Liver (tissue), 9 donors: ENCODE data around the gene ZCCHC14. TPM values are rescaled to one million over a fixed set of nuclear protein-coding genes. Genes with fewer than 3 reads are reported as not detected.

Experiments used
- DNase-seq: peaks from one replicate; pipeline ENCODE4 v3.0.0-alpha.2; 2017; ENCODE audit warnings: low spot score
- H3K27ac ChIP-seq, 2 donors: one replicate each; pipeline ENCODE4 v1.7.0; 2013; ENCODE audit warnings: inconsistent platforms in 2 of 2, low read length in 2 of 2, control low read depth in 1 of 2, low read depth in 1 of 2, mild to moderate bottlenecking in 1 of 2
- H3K27me3 ChIP-seq, 4 donors: one replicate each; pipeline versions ENCODE4 v1.6.1 to v1.7.0; 2013; ENCODE audit warnings: low read length in 3 of 4, inconsistent platforms in 1 of 4, mild to moderate bottlenecking in 1 of 4, moderate library complexity in 1 of 4; ENCODE audit not compliant: control insufficient read depth in 4 of 4, insufficient read depth in 4 of 4
- H3K36me3 ChIP-seq, 4 donors: one replicate each; pipeline versions ENCODE4 v1.6.1 to v1.7.0; 2013; ENCODE audit warnings: low read length in 3 of 4, mild to moderate bottlenecking in 3 of 4, low read depth in 1 of 4, moderate library complexity in 1 of 4; ENCODE audit not compliant: control insufficient read depth in 4 of 4, insufficient read depth in 3 of 4
- H3K4me1 ChIP-seq, 4 donors: one replicate each; pipeline versions ENCODE4 v1.6.1 to v1.7.0; 2013; ENCODE audit warnings: low read length in 3 of 4, mild to moderate bottlenecking in 3 of 4, moderate library complexity in 1 of 4; ENCODE audit not compliant: control insufficient read depth in 4 of 4, insufficient read depth in 4 of 4
- H3K4me3 ChIP-seq, 3 donors: one replicate each; pipeline versions ENCODE4 v1.6.1 to v1.7.0; 2013; ENCODE audit warnings: low read length in 3 of 3, control low read depth in 1 of 3, low read depth in 1 of 3, mild to moderate bottlenecking in 1 of 3
- H3K9ac ChIP-seq, 2 donors: one replicate each; pipeline ENCODE4 v1.7.0; 2013; ENCODE audit warnings: low read length in 2 of 2, mild to moderate bottlenecking in 2 of 2, moderate library complexity in 2 of 2, control low read depth in 1 of 2, low read depth in 1 of 2
- H3K9me3 ChIP-seq, 4 donors: one replicate each; pipeline versions ENCODE4 v1.6.1 to v1.7.0; 2013; ENCODE audit warnings: low read length in 3 of 4; ENCODE audit not compliant: control insufficient read depth in 4 of 4
- EGR1 ChIP-seq, 2 donors: IDR thresholded peaks; 2 replicates each; pipeline ENCODE4 v1.6.1; 2016 to 2018; ENCODE audit warnings: antibody characterized with exemption in 2 of 2, low read depth in 2 of 2
- FOXA1 ChIP-seq: IDR thresholded peaks from 2 replicates; pipeline ENCODE4 v1.6.1; 2016; ENCODE audit warnings: antibody characterized with exemption
- FOXA2 ChIP-seq: IDR thresholded peaks from 2 replicates; pipeline ENCODE4 v1.6.1; 2016; ENCODE audit warnings: antibody characterized with exemption
- GABPA ChIP-seq, 2 donors: IDR thresholded peaks in 1 of 2; conservative IDR thresholded peaks in 1 of 2; 2 replicates each; pipeline ENCODE4 v1.6.1; 2016; ENCODE audit warnings: antibody characterized with exemption in 2 of 2, mild to moderate bottlenecking in 1 of 2, moderate library complexity in 1 of 2
- HNF4A ChIP-seq, 2 donors: conservative IDR thresholded peaks; 2 replicates each; pipeline ENCODE4 v1.6.1; 2016; ENCODE audit warnings: antibody characterized with exemption in 2 of 2, mild to moderate bottlenecking in 2 of 2
- JUND ChIP-seq, 2 donors: IDR thresholded peaks; 2 replicates each; pipeline ENCODE4 v1.6.1; 2016; ENCODE audit warnings: antibody characterized with exemption in 2 of 2
- NR2F2 ChIP-seq: IDR thresholded peaks from 2 replicates; pipeline ENCODE4 v1.6.1; 2016; ENCODE audit warnings: antibody characterized with exemption
- RAD21 ChIP-seq, 2 donors: IDR thresholded peaks; 2 replicates each; pipeline ENCODE4 v1.6.1; 2016; ENCODE audit warnings: antibody characterized with exemption in 2 of 2, mild to moderate bottlenecking in 2 of 2
- RXRA ChIP-seq, 2 donors: IDR thresholded peaks; 2 replicates each; pipeline ENCODE4 v1.6.1; 2017 to 2018; ENCODE audit warnings: antibody characterized with exemption in 2 of 2, mild to moderate bottlenecking in 1 of 2
- SP1 ChIP-seq: IDR thresholded peaks from 2 replicates; pipeline ENCODE4 v1.6.1; 2018; ENCODE audit warnings: antibody characterized with exemption, mild to moderate bottlenecking
- TAF1 ChIP-seq: conservative IDR thresholded peaks from 2 replicates; pipeline ENCODE4 v1.6.1; 2016; ENCODE audit warnings: antibody characterized with exemption, mild to moderate bottlenecking
- YY1 ChIP-seq: IDR thresholded peaks from 2 replicates; pipeline ENCODE4 v1.6.1; 2016; ENCODE audit warnings: antibody characterized with exemption, mild to moderate bottlenecking
- WGBS: extraction: QIAGEN DNeasy Blood & Tissue Kit; methylation state at CpG from one replicate; pipeline ENCODE4 v1.1.7; 2013; 5-methylcytosine and 5-hydroxymethylcytosine counted together
- polyA plus RNA-seq, 2 donors: library from polyadenylated mRNA; stranded (reverse) in 1 of 2; unstranded in 1 of 2; fragments of 200-250 nt in 1 of 2; fragments of >200 nt in 1 of 2; fragmentation: Nextera tagmentation in 1 of 2; extraction: Ambion mirVana in 1 of 2; gene quantifications; one replicate each; pipeline versions ENCODE4 v1.2.1 to v1.2.3, GENCODE V29; 2013 to 2015
- total RNA-seq, 2 donors: library from RNA; depleted of rRNA; stranded (reverse); fragments of >200 nt; gene quantifications; one replicate each; pipeline ENCODE4 v1.2.3, GENCODE V29; 2014
- TF ChIP-seq, protein P1 (sequence below): IDR thresholded peaks from 2 replicates; pipeline ENCODE4 v1.6.1; 2016; ENCODE audit warnings: antibody characterized with exemption
- TF ChIP-seq, protein P2 (sequence below): IDR thresholded peaks from 2 replicates; pipeline ENCODE4 v1.6.1; 2016; ENCODE audit warnings: antibody characterized with exemption
- TF ChIP-seq, protein P3 (sequence below): fragments of 150-350 bp; IDR thresholded peaks from 2 replicates; pipeline ENCODE4 v1.5.1; 2017; ENCODE audit warnings: improper control_type of control experiment, low read depth, low read length; ENCODE audit not compliant: missing input control
- TF ChIP-seq, protein P4 (sequence below): IDR thresholded peaks from 2 replicates; pipeline ENCODE4 v1.6.1; 2016; ENCODE audit warnings: antibody characterized with exemption, mild to moderate bottlenecking
- TF ChIP-seq, protein P5 (sequence below): IDR thresholded peaks from 2 replicates; pipeline ENCODE4 v1.6.1; 2016; ENCODE audit warnings: antibody characterized with exemption
- donor health status: healthy.
- donor health status: healthy.
- donor health status: healthy.
- donor health status: healthy.
- donor health status: healthy.

ZCCHC14 gene
- total and polyA plus RNA-seq, 4 donors: 6.3 to 21.7 (median 8.0) TPM

DNA sequence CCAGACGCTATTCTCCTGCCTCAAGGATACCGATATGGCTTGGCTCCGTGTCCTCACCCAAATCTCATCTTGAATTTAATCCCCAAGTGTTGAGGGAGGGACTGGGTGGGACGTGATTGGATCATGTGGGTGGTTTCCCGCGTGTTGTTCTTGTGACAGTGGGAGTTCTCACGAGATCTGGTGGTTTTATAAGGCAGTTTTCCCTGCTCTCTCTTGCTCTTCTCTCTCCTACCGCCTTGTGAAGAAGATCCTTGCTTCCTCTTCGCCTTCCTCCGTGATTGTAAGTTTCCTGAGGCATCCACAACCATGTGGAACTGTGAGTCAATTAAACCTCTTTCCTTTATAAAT is 43.9 kb upstream of the ZCCHC14 start:
- Histone ChIP-seq H3K36me3 (no peaks in the 10 kb centered on the region), H3K27ac (peak overlapping the region; percentile 82 to 86), H3K27me3 (no peaks in the 10 kb centered on the region), H3K4me3 (peak overlapping the region; percentile 18 to 39 (median 37)), H3K9ac (peak overlapping the region in 1 of 2 donors; percentile 28), H3K9me3 (no peaks in the 10 kb centered on the region), H3K4me1 (peaks cover 6 to 47% (median 17%) of the 10 kb centered on the region in 4 donors)
- DNase-seq: no peak
- WGBS: 64% methylated on average over 10 of the region's 10 CpGs
- TF ChIP-seq NR2F2 (no peak), TAF1 (peak; percentile 42)
- TF ChIP-seq, protein P1, sequence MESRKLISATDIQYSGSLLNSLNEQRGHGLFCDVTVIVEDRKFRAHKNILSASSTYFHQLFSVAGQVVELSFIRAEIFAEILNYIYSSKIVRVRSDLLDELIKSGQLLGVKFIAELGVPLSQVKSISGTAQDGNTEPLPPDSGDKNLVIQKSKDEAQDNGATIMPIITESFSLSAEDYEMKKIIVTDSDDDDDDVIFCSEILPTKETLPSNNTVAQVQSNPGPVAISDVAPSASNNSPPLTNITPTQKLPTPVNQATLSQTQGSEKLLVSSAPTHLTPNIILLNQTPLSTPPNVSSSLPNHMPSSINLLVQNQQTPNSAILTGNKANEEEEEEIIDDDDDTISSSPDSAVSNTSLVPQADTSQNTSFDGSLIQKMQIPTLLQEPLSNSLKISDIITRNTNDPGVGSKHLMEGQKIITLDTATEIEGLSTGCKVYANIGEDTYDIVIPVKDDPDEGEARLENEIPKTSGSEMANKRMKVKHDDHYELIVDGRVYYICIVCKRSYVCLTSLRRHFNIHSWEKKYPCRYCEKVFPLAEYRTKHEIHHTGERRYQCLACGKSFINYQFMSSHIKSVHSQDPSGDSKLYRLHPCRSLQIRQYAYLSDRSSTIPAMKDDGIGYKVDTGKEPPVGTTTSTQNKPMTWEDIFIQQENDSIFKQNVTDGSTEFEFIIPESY: peak; percentile 76
- TF ChIP-seq, protein P2, sequence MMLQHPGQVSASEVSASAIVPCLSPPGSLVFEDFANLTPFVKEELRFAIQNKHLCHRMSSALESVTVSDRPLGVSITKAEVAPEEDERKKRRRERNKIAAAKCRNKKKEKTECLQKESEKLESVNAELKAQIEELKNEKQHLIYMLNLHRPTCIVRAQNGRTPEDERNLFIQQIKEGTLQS: no peak

DNA sequence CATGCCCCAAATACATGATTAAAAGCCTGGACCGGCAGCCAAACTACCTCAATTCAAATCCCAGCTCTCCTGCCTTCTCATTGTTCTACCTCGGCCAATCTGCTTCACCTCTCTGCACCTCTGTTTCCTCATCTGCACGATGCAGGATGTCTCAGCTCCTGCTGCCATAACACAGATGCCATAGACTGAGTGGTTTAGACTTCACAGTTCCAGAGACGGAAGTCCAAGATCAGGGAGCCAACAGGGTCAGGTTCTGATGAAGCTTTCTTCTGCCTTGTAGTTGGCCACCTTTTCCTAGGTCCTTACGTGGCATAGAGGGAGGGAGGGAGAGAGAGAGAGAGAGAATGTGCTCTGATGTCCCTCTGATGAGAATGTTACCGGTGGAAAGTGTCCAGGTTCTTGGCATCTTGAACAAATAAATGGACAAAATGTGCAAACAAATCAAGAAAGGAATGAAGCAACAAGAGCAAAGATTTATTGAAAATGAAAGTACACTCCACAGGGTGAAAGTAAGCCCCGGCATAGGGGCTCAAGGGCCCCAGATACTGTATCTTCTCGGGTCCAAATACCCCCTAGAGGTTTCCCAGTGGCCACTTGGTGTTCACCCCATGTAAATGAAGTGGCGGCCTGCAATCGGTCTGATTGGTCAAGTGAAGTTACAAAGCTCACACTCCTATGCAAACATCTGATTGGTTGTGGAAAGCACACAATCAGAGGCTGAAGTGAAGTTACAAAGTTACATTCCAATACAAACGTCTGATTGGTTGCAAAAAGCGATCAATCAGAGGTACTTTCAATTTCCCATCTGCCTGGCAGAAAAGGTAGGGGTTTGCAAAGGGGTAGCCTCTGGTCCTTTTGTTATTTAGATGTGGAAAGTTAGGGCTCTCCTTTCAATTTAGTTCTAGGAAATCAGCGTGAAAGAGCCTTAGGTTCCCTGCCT is 43.3 kb upstream of the ZCCHC14 start:
- H3K9ac ChIP-seq: peak overlapping the region; percentile 28 to 59
- H3K9me3 ChIP-seq: no peaks in the 10 kb centered on the region
- peak overlapping the region; percentile 82 to 86 for H3K27ac ChIP-seq
- peaks cover 5 to 47% (median 14%) of the 10 kb centered on the region in 4 donors for H3K4me1 ChIP-seq
- H3K4me3 ChIP-seq: peak overlapping the region; percentile 18 to 39 (median 37)
- TF ChIP-seq NR2F2 (no peak), EGR1 (IDR thresholded peaks at IDR 0.05; ENCODE audit: low read depth in 2 of 2) (peak in 1 of 2 donors; percentile 13), JUND (IDR thresholded peaks at IDR 0.05) (no peak), RAD21 (IDR thresholded peaks at IDR 0.05) (peak; percentile 15 to 31), FOXA1 (no peak), FOXA2 (peak; percentile 28), RXRA (IDR thresholded peaks at IDR 0.05) (peak; percentile 47 to 64), SP1 (peak; percentile 63), YY1 (peak; percentile 61), TAF1 (peak; percentile 36), GABPA (IDR thresholded peaks at IDR 0.05 in 1 of 2, conservative IDR thresholded peaks at IDR 0.05 in 1 of 2) (no peak), HNF4A (conservative IDR thresholded peaks at IDR 0.05) (peak; percentile 59 to 63)
- TF ChIP-seq, protein P3, sequence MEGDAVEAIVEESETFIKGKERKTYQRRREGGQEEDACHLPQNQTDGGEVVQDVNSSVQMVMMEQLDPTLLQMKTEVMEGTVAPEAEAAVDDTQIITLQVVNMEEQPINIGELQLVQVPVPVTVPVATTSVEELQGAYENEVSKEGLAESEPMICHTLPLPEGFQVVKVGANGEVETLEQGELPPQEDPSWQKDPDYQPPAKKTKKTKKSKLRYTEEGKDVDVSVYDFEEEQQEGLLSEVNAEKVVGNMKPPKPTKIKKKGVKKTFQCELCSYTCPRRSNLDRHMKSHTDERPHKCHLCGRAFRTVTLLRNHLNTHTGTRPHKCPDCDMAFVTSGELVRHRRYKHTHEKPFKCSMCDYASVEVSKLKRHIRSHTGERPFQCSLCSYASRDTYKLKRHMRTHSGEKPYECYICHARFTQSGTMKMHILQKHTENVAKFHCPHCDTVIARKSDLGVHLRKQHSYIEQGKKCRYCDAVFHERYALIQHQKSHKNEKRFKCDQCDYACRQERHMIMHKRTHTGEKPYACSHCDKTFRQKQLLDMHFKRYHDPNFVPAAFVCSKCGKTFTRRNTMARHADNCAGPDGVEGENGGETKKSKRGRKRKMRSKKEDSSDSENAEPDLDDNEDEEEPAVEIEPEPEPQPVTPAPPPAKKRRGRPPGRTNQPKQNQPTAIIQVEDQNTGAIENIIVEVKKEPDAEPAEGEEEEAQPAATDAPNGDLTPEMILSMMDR: no peak
- TF ChIP-seq, protein P1: no peak
- TF ChIP-seq, protein P4, sequence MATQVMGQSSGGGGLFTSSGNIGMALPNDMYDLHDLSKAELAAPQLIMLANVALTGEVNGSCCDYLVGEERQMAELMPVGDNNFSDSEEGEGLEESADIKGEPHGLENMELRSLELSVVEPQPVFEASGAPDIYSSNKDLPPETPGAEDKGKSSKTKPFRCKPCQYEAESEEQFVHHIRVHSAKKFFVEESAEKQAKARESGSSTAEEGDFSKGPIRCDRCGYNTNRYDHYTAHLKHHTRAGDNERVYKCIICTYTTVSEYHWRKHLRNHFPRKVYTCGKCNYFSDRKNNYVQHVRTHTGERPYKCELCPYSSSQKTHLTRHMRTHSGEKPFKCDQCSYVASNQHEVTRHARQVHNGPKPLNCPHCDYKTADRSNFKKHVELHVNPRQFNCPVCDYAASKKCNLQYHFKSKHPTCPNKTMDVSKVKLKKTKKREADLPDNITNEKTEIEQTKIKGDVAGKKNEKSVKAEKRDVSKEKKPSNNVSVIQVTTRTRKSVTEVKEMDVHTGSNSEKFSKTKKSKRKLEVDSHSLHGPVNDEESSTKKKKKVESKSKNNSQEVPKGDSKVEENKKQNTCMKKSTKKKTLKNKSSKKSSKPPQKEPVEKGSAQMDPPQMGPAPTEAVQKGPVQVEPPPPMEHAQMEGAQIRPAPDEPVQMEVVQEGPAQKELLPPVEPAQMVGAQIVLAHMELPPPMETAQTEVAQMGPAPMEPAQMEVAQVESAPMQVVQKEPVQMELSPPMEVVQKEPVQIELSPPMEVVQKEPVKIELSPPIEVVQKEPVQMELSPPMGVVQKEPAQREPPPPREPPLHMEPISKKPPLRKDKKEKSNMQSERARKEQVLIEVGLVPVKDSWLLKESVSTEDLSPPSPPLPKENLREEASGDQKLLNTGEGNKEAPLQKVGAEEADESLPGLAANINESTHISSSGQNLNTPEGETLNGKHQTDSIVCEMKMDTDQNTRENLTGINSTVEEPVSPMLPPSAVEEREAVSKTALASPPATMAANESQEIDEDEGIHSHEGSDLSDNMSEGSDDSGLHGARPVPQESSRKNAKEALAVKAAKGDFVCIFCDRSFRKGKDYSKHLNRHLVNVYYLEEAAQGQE: peak; percentile 81
- TF ChIP-seq, protein P5, sequence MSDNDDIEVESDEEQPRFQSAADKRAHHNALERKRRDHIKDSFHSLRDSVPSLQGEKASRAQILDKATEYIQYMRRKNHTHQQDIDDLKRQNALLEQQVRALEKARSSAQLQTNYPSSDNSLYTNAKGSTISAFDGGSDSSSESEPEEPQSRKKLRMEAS: peak; percentile 45
- TF ChIP-seq, protein P2: no peak
- 36% methylated on average over 13 of the region's 13 CpGs for WGBS
- H3K36me3 ChIP-seq: no peaks in the 10 kb centered on the region
- no peak for DNase-seq
- H3K27me3 ChIP-seq: no peaks in the 10 kb centered on the region
